HG03460 (cell line): ENCODE results near the gene LGALS9.

ENCODE experiments used
- ATAC-seq: cut with Tn5 transposase; IDR thresholded peaks from one replicate; pipeline ENCODE4 v1.9.1; 2021; ENCODE audit not compliant: unreplicated experiment

The LGALS9 gene

GRCh38 chr17:27630607-27631410 is at the start of gene LGALS9:
Gene LGALS9 (plus strand): TSS chr17:27631188. CDS start chr17:27631266, 78 bp downstream.
- peak; percentile 49 for ATAC-seq

DNA sequence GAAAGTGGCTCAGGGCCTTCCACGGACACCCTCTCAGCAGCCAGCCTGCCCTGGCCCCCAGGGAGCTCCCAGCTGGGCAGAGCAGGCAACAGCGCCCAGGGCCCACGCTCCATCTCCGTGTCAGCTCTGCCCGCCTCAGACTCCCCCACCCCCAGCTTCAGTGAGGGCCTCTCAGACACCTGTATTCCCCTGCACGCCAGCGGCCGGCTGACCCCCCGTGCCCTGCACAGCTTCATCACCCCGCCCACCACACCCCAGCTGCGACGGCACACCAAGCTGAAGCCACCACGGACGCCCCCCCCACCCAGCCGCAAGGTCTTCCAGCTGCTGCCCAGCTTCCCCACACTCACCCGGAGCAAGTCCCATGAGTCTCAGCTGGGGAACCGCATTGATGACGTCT is 48.3 kb upstream of the LGALS9 start:
- ATAC-seq: no peak

DNA sequence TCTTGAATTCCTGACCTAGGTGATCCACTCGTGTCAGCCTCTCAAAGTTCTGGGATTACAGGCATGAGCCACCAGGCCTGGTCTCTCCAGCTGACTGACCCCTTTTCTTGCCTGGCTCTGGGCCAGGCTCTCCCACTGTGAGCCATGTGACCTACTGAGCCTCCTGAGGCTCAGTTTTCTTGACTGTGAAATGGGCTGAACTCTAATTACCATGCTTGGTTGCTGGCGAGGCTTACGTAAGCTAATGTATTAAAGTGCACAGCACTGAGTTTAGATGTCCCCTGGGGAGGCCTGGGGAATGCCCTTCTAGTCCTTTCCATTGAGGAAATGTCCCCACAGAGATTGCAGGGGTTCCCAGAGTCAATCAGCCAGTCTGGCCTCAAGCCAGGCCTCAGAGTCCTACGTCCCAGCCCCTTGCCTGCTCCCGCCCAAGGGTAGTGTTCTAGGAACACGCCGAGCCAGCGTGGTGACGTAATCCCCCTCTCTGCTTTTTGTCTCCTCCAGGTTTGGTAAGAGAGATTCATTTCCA is 45.8 kb upstream of the LGALS9 start:
- ATAC-seq: no peak

GRCh38 chr17:27585792-27586191 is 45.2 kb upstream of the LGALS9 start:
- no peak for ATAC-seq

DNA sequence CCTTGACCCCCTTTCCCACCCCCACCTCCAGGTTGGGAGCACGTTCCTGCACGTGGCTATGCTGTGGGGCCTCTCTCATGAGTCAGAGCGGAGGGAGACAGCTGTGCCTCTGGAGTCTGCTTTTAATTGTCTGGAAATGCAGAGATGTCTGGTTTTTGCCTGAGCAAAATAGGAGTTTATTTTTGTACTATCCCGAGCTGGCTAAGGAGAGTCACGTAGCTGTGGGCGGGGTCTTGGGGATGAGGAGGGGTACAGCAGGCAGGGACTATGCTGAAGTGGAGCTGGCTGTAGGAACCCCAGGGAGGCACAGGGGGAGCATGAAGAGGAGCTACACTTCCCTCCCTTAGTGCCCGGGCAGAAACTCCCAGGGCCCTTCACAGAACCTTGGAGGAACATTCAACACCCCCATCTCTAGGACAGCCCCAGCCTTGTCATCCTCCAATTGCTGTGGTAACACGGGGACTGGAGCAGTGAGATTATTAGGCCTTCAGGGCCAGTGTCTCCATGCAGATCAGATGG is 44.7 kb upstream of the LGALS9 start:
- ATAC-seq: no peak

DNA sequence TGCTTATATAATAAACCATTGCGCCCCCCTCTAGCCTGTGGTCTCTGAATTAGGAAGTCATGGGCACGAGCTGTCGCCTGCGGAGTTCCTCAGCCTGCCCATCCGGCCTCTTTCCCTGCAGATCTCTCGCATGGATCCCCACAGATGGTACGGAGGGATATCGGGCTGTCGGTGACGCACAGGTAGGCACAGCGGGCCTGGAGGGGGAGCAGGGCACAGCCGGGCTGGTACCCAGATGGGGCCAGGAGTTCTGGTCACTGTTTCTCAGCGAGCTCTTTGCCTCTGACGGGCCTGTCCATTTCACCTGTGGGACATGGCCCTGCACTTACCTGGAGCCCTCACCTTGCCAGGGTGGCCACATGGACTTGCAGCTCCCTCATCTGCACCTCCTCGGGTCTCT is 42.6 kb upstream of the LGALS9 start:
- ATAC-seq: no peak

- no peak for ATAC-seq
These were observed 40.1 kb upstream of the LGALS9 start for GRCh38 chr17:27590864-27591263.

GRCh38 chr17:27591986-27592385 is 39.0 kb upstream of the LGALS9 start:
- no peak for ATAC-seq

GRCh38 chr17:27593232-27593856 is 37.6 kb upstream of the LGALS9 start:
- no peak for ATAC-seq

DNA sequence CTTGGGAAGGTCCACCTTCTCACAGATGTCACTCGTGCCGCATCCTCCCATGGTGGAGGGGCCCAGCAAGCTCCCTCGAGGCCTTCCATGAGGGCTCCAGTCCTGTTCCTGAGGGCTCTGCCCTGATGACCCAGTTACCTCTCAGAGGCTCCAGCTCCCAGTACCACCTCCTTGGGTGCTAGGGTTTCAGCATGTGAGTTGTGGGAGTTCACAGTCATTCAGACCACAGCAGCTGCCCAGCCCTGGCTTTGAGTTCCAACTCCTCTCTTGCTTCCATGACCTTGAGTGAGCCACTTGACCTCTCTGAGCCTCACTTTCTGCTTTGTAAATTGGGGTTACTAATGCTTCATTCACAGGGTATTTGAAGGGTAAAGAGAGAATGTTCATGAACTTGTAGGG is 37.1 kb upstream of the LGALS9 start:
- no peak for ATAC-seq

DNA sequence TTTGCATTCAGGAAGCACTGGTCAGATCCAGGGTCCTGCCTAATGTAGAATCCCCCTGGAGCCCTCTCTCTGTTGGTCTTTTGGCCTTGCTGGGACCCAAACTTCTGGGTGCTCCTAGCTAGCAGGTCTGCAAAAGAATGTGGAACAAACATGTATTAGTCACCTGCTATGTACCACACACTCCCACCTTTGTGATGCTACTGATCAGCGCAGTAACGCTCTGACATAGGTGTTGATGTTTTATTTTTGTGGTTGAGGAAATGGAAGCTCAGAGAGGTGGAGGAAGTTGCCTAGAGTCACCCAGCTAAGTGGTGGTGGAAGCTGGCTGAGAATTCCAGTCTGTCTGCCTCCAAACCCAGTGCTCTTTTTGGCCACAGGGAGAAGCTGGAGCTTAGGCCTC is 35.8 kb upstream of the LGALS9 start:
- ATAC-seq: no peak

GRCh38 chr17:27596096-27596495 is 34.9 kb upstream of the LGALS9 start:
- ATAC-seq: no peak

GRCh38 chr17:27596566-27597187 is 34.3 kb upstream of the LGALS9 start:
- ATAC-seq: no peak

DNA sequence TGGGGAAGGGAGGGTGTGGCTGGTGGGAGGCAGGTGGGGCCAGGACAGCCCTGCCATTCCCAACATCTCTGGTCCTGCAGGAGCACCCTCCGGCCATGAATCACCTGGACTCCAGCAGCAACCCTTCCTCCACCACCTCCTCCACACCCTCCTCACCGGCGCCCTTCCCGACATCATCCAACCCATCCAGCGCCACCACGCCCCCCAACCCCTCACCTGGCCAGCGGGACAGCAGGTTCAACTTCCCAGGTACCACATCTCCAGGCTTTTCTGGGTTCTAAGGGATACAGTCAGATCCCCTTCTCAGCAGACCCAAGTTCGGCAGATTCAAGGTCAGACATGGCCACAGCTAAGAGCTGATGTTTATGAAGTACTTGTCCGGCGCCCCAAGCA is 33.8 kb upstream of the LGALS9 start:
- ATAC-seq: no peak

- ATAC-seq: no peak
These were observed 33.1 kb upstream of the LGALS9 start for GRCh38 chr17:27597783-27598320.

DNA sequence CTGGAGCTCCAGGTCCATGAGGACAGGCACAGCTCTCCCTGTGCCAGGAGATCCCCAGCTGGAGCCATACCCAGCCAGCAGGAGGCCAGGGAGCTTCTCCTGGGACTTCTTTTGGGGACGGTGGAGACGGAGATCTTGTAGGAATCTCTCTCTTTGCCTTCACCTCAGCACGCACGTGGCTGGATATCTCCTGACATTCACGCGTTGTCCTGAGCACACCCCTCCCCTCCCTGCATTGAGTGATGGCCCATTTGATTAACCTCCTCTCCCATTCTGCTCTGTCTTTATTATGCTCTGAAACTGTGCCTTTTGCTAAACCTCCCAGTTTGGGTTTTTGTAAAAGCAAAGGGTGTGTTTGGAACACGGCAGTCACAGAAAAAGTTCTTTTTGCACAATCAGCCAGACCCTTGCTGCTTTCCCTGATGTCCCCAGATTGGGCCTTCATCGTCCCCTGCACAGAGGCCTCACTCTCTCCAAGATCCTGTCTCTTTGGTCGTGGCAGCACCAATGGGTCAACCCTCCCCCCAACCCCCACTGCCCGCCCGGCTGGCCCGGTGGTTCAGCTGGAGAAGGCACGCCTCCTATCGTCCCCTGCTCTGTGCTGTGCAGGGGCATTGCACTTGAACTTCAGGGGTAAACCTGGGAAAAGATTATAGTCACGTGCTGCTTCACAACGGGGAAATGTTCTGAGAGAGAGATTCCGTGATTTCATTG is 32.5 kb upstream of the LGALS9 start:
- ATAC-seq: no peak

GRCh38 chr17:27600471-27600870 is 30.5 kb upstream of the LGALS9 start:
- no peak for ATAC-seq

GRCh38 chr17:27601069-27601974 is 29.7 kb upstream of the LGALS9 start:
- no peak for ATAC-seq

- no peak for ATAC-seq
These were observed 29.0 kb upstream of the LGALS9 start for GRCh38 chr17:27601975-27602302.
